HG03521 (cell line): ENCODE results near the gene TRAF7.
A peak's percentile ranks its signal among the peaks of the same experiment; 100 is the strongest.

ENCODE experiments used
- ATAC-seq: cut with Tn5 transposase; IDR thresholded peaks from one replicate; pipeline ENCODE4 v1.9.1; 2021; ENCODE audit warnings: mild to moderate bottlenecking, moderate library complexity; ENCODE audit not compliant: unreplicated experiment

TRAF7 gene

DNA sequence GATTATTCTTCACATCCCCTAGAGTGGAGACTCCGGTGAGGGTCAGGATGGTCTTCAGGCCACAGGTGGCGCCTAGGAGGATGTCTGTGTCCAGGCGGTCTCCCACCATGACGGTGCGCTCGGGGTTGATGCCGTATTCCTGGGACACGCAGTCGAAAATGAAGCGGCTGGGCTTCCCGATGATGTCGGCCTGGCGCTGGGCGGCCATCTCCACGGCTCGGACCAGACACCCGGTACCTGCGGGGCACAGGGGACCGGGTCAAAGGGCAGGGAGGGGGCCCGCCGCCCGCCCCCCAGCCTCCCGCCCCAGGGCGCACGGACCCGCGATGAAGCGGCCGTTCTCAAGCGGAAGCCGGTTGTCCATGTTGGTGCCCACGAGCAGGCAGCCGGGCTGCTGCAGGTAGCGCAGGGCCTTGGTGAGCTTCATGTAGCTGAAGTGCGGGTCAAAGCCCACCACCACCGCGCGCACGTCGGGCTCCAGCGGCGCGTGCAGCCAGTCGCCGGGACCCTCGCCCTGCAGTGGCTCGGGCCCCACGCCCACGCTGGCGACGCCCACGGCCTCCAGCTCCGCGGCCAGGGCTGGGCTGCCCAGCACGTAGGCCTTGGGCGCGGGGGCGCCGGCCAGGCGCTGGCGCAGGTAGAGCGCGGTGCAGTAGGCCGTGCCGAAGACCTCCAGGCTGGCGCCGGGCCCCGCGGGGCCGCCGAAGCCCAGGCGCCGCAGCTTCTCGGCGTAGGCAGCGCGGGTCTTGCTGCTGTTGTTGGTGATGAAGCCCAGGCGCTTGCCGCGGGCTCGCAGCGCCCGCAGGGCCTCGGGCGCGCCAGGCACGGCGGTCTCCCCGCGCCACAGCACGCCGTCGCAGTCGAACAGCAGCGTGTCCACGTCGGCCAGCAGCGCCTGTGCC is 58.5 kb downstream of the TRAF7 start:
- ATAC-seq, result peak; percentile 7

- ATAC-seq, result peak; percentile 88
These were observed 59.1 kb downstream of the TRAF7 start, which contains the start of gene PGP for GRCh38 chr16:2214719-2214968. Gene PGP (minus strand): TSS chr16:2214840. CDS start chr16:2214777, 63 bp downstream.

- ATAC-seq, result no peak
These were observed 60.7 kb downstream of the TRAF7 start for GRCh38 chr16:2216330-2216729.

DNA sequence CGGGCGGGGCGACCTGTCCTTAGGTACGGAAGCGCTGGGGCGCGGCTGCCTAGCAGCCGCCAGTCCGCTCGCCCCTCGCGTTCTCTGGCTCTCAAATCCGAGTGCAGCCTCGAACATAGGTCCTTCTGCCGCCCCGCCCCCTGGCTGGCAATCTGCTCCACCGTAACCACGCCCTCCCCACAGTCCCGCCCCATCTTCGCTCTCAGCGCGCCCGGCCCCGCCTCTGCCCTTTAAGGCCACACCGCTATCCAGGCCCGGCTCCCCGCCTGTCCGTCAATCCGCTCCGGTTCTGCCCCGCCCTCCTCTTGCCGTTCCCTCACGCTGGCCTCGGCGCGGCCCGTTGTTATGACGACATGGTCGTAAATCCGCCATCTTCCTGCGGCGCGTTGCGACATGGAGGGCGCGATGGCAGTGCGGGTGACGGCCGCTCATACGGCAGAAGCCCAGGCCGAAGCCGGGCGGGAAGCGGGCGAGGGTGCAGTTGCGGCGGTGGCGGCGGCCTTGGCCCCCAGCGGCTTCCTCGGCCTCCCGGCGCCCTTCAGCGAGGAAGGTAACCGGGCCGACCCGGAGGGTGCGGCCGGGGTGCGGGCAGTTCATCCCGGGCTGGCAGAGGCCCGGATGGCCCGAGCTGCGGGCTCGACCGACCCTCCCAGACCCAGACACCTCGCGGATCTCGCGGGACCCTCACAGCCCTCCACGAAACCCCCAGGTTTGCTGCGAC is 67.8 kb downstream of the TRAF7 start, which contains the start of gene E4F1:
Gene E4F1, plus strand, starts transcription at position 371 of the 721 bp plus-strand sequence. Its CDS starts 23 bp downstream, at position 394.
- peak; percentile 94 for ATAC-seq

DNA sequence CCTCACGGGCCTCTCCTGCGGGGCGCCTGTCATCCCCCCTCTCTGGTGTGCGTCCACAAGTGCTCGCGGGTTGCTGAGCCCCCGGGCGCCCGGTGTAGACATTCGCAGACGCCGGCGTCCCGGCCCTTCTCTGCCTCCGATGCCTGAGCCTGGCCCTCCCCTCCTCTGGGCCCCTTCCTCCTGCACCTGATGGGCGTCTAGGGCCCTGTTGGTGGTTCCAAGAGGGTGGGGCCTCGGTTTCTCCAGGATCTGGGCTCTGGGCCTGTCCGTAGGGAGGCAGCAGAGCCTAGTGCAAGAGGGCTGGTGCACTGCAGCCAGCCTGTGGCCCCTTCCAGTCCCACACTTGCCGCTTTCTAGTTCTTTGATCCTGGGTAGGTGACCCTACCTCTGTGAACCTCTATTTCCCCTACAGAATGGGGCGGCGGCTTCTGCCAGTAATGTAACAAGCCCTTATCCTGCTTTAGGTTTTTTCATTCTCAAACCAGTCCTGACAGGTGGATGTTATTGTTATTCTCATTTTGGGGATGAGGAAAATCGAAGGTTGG is 68.4 kb downstream of the TRAF7 start:
- ATAC-seq, result peak; percentile 10

DNA sequence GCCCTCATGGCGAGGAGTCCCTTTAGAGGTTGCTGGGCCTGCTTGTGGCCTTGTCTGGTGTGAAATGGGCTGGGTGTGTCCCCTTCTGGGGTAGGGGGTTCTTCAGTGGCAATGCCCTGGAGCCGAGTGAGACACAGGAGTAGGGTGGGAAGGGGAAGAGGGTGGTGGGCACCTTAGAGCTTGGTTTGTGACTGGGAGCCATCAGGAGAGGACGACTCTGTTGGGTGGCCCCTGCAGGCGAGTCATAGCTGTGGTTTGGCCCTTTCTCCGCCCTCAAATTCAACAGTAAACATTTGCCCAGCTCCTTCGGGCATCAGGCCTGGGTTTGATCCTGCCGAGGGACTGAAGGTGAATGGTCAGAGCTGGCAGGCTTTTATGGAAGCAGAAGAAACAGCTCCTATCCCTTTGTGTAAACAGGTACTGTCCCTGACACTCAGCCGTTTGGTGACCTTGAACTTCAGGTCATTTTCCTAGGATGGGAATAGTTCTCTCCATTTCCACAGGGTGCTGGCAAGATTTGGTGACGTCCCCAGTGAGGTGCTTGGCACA is 70.7 kb downstream of the TRAF7 start:
- no peak for ATAC-seq

DNA sequence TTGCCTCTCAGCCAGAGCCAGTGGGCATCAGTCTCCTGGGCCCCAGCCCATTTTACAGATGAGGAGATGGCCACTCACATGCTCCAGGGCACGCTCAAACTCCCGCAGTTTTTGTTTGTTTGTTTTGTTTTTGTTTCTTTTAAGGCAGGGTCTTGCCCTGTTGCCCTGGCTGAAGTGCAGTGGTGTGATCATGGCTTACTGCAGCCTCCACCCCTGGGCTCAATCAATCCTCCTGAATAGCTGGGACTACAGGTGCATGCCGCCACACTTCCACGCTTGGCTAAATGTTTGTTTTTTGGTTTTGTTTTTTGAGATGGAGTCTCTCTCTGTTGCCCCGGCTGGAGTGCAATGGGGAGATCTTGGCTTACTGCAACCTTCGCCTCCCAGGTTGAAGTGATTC is 71.3 kb downstream of the TRAF7 start:
- no peak for ATAC-seq
